ENCODE data around the gene ANAPC5.
"Not testable (repeated sequence)": the region's sequence is repeated elsewhere in the genome, so short reads cannot be mapped to it uniquely, and the experiment has no call there.

The ANAPC5 gene

GRCh38 chr12:121351820-121352681, at the start of gene ANAPC5:
Gene ANAPC5, minus strand, starts transcription at chr12:121352411. Its CDS starts 71 bp downstream, at chr12:121352340.
- peak; percentile 96 for DNase-seq (ENCODE audit: low read depth)

- no peak for DNase-seq (ENCODE audit: low read depth)
Observed at GRCh38 chr12:121400332-121401139, 48.3 kb upstream of the ANAPC5 start.

GRCh38 chr12:121399391-121400331, 47.5 kb upstream of the ANAPC5 start, which contains the start of gene RNF34:
Gene RNF34, plus strand, starts transcription at chr12:121400118. Its CDS starts 95 bp downstream, at chr12:121400213.
- DNase-seq (ENCODE audit: low read depth): peak; percentile 96

- no peak for DNase-seq (ENCODE audit: low read depth)
Observed at GRCh38 chr12:121398355-121398754, 46.1 kb upstream of the ANAPC5 start.

- no peak for DNase-seq (ENCODE audit: low read depth)
Observed at GRCh38 chr12:121397521-121397920, 45.3 kb upstream of the ANAPC5 start.

- DNase-seq (ENCODE audit: low read depth): no peak
Observed at GRCh38 chr12:121392325-121392716, 40.1 kb upstream of the ANAPC5 start.

GRCh38 chr12:121391619-121392324, 39.6 kb upstream of the ANAPC5 start:
- peak; percentile 21 for DNase-seq (ENCODE audit: low read depth)

GRCh38 chr12:121390856-121391255, 38.6 kb upstream of the ANAPC5 start:
- DNase-seq (ENCODE audit: low read depth): no peak

- no peak for DNase-seq (ENCODE audit: low read depth)
Observed at GRCh38 chr12:121388421-121388981, 36.3 kb upstream of the ANAPC5 start.

GRCh38 chr12:121384891-121385290, 32.7 kb upstream of the ANAPC5 start:
- DNase-seq (ENCODE audit: low read depth): not testable (repeated sequence)

GRCh38 chr12:121383601-121384021, 31.4 kb upstream of the ANAPC5 start:
- DNase-seq (ENCODE audit: low read depth): no peak

GRCh38 chr12:121379945-121380344, 27.7 kb upstream of the ANAPC5 start:
- no peak for DNase-seq (ENCODE audit: low read depth)

- DNase-seq (ENCODE audit: low read depth): no peak
Observed at GRCh38 chr12:121378736-121379135, 26.5 kb upstream of the ANAPC5 start.

GRCh38 chr12:121376754-121377697, 24.8 kb upstream of the ANAPC5 start:
- DNase-seq (ENCODE audit: low read depth): no peak

- not testable (repeated sequence) for DNase-seq (ENCODE audit: low read depth)
Observed at GRCh38 chr12:121374945-121375584, 22.9 kb upstream of the ANAPC5 start.

GRCh38 chr12:121374336-121374735, 22.1 kb upstream of the ANAPC5 start:
- not testable (repeated sequence) for DNase-seq (ENCODE audit: low read depth)

GRCh38 chr12:121373755-121374154, 21.5 kb upstream of the ANAPC5 start:
- no peak for DNase-seq (ENCODE audit: low read depth)

GRCh38 chr12:121371404-121371803, 19.2 kb upstream of the ANAPC5 start:
- DNase-seq (ENCODE audit: low read depth): no peak

- no peak for DNase-seq (ENCODE audit: low read depth)
Observed at GRCh38 chr12:121366063-121366459, 13.8 kb upstream of the ANAPC5 start.

Data from CMK (cell line).